Liver (tissue), 9 donors: Measurements from ENCODE around the gene RPGR. TPM values are rescaled to one million over a fixed set of nuclear protein-coding genes. Genes with fewer than 3 reads are reported as not detected.

ENCODE experiments used
- DNase-seq: peaks from one replicate; pipeline ENCODE4 v3.0.0-alpha.2; 2017; ENCODE audit warnings: low spot score
- H3K27ac ChIP-seq, 2 donors: one replicate each; pipeline ENCODE4 v1.7.0; 2013; ENCODE audit warnings: inconsistent platforms in 2 of 2, low read length in 2 of 2, control low read depth in 1 of 2, low read depth in 1 of 2, mild to moderate bottlenecking in 1 of 2
- H3K27me3 ChIP-seq, 4 donors: one replicate each; pipeline versions ENCODE4 v1.6.1 to v1.7.0; 2013; ENCODE audit warnings: low read length in 3 of 4, inconsistent platforms in 1 of 4, mild to moderate bottlenecking in 1 of 4, moderate library complexity in 1 of 4; ENCODE audit not compliant: control insufficient read depth in 4 of 4, insufficient read depth in 4 of 4
- H3K36me3 ChIP-seq, 4 donors: one replicate each; pipeline versions ENCODE4 v1.6.1 to v1.7.0; 2013; ENCODE audit warnings: low read length in 3 of 4, mild to moderate bottlenecking in 3 of 4, low read depth in 1 of 4, moderate library complexity in 1 of 4; ENCODE audit not compliant: control insufficient read depth in 4 of 4, insufficient read depth in 3 of 4
- H3K4me1 ChIP-seq, 4 donors: one replicate each; pipeline versions ENCODE4 v1.6.1 to v1.7.0; 2013; ENCODE audit warnings: low read length in 3 of 4, mild to moderate bottlenecking in 3 of 4, moderate library complexity in 1 of 4; ENCODE audit not compliant: control insufficient read depth in 4 of 4, insufficient read depth in 4 of 4
- H3K4me3 ChIP-seq, 3 donors: one replicate each; pipeline versions ENCODE4 v1.6.1 to v1.7.0; 2013; ENCODE audit warnings: low read length in 3 of 3, control low read depth in 1 of 3, low read depth in 1 of 3, mild to moderate bottlenecking in 1 of 3
- H3K9ac ChIP-seq, 2 donors: one replicate each; pipeline ENCODE4 v1.7.0; 2013; ENCODE audit warnings: low read length in 2 of 2, mild to moderate bottlenecking in 2 of 2, moderate library complexity in 2 of 2, control low read depth in 1 of 2, low read depth in 1 of 2
- H3K9me3 ChIP-seq, 4 donors: one replicate each; pipeline versions ENCODE4 v1.6.1 to v1.7.0; 2013; ENCODE audit warnings: low read length in 3 of 4; ENCODE audit not compliant: control insufficient read depth in 4 of 4
- EGR1 ChIP-seq, 2 donors: IDR thresholded peaks; 2 replicates each; pipeline ENCODE4 v1.6.1; 2016 to 2018; ENCODE audit warnings: antibody characterized with exemption in 2 of 2, low read depth in 2 of 2
- FOXA1 ChIP-seq: IDR thresholded peaks from 2 replicates; pipeline ENCODE4 v1.6.1; 2016; ENCODE audit warnings: antibody characterized with exemption
- FOXA2 ChIP-seq: IDR thresholded peaks from 2 replicates; pipeline ENCODE4 v1.6.1; 2016; ENCODE audit warnings: antibody characterized with exemption
- HNF4A ChIP-seq, 2 donors: conservative IDR thresholded peaks; 2 replicates each; pipeline ENCODE4 v1.6.1; 2016; ENCODE audit warnings: antibody characterized with exemption in 2 of 2, mild to moderate bottlenecking in 2 of 2
- HNF4G ChIP-seq: IDR thresholded peaks from 2 replicates; pipeline ENCODE4 v1.6.1; 2016; ENCODE audit warnings: antibody characterized with exemption
- NR2F2 ChIP-seq: IDR thresholded peaks from 2 replicates; pipeline ENCODE4 v1.6.1; 2016; ENCODE audit warnings: antibody characterized with exemption
- RAD21 ChIP-seq, 2 donors: IDR thresholded peaks; 2 replicates each; pipeline ENCODE4 v1.6.1; 2016; ENCODE audit warnings: antibody characterized with exemption in 2 of 2, mild to moderate bottlenecking in 2 of 2
- RXRA ChIP-seq, 2 donors: IDR thresholded peaks; 2 replicates each; pipeline ENCODE4 v1.6.1; 2017 to 2018; ENCODE audit warnings: antibody characterized with exemption in 2 of 2, mild to moderate bottlenecking in 1 of 2
- SP1 ChIP-seq: IDR thresholded peaks from 2 replicates; pipeline ENCODE4 v1.6.1; 2018; ENCODE audit warnings: antibody characterized with exemption, mild to moderate bottlenecking
- TAF1 ChIP-seq: conservative IDR thresholded peaks from 2 replicates; pipeline ENCODE4 v1.6.1; 2016; ENCODE audit warnings: antibody characterized with exemption, mild to moderate bottlenecking
- YY1 ChIP-seq: IDR thresholded peaks from 2 replicates; pipeline ENCODE4 v1.6.1; 2016; ENCODE audit warnings: antibody characterized with exemption, mild to moderate bottlenecking
- WGBS: extraction: QIAGEN DNeasy Blood & Tissue Kit; methylation state at CpG from one replicate; pipeline ENCODE4 v1.1.7; 2013; 5-methylcytosine and 5-hydroxymethylcytosine counted together
- polyA plus RNA-seq, 2 donors: library from polyadenylated mRNA; stranded (reverse) in 1 of 2; unstranded in 1 of 2; fragments of 200-250 nt in 1 of 2; fragments of >200 nt in 1 of 2; fragmentation: Nextera tagmentation in 1 of 2; extraction: Ambion mirVana in 1 of 2; gene quantifications; one replicate each; pipeline versions ENCODE4 v1.2.1 to v1.2.3, GENCODE V29; 2013 to 2015
- total RNA-seq, 2 donors: library from RNA; depleted of rRNA; stranded (reverse); fragments of >200 nt; gene quantifications; one replicate each; pipeline ENCODE4 v1.2.3, GENCODE V29; 2014
- TF ChIP-seq, protein P1 (sequence below): IDR thresholded peaks from 2 replicates; pipeline ENCODE4 v1.6.1; 2016; ENCODE audit warnings: antibody characterized with exemption
- TF ChIP-seq, protein P2 (sequence below): IDR thresholded peaks from 2 replicates; pipeline ENCODE4 v1.6.1; 2016; ENCODE audit warnings: antibody characterized with exemption
- TF ChIP-seq, protein P3 (sequence below): IDR thresholded peaks from 2 replicates; pipeline ENCODE4 v1.6.1; 2016; ENCODE audit warnings: antibody characterized with exemption
- TF ChIP-seq, protein P4 (sequence below): fragments of 150-350 bp; IDR thresholded peaks from 2 replicates; pipeline ENCODE4 v1.5.1; 2017; ENCODE audit warnings: improper control_type of control experiment, low read depth, low read length; ENCODE audit not compliant: missing input control
- donor health status: healthy.
- donor health status: healthy.
- donor health status: healthy.
- donor health status: healthy.
- donor health status: healthy.

The RPGR gene
- total and polyA plus RNA-seq, 4 donors: 1.7 to 7.2 (median 3.5) TPM

DNA sequence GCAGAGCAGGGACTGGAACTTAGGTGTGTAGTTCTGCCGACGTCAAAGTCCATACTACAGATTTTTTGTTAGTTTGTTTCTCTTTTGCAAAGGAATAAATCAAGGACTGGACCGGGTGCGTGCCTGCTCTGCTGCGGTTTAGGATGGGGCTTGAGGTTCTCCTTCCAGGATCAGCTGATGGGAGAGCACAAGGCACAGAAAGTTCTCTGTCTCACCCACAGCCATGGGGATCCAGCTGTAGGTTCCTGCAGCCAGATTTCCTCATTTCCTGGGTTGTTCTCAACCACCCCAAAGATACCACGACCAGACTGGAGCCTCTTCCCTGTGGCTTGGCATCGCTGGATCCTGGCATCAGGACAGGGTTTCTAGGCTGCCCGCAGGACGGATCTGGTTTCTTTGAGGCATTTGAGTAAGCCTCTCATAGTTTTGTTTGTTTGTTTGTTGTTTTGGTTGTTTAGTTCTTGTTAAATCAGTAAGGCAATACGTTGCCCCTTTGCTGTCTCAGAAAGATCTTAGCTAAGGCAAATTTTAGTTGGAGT is 105.8 kb downstream of the RPGR start:
- Histone ChIP-seq H3K9me3 (no peaks in the 10 kb centered on the region), H3K27ac (no peak overlapping the region), H3K36me3 (no peaks in the 10 kb centered on the region), H3K9ac (no peak overlapping the region), H3K27me3 (peaks cover 0 to 3% (median 0%) of the 10 kb centered on the region in 4 donors), H3K4me3 (no peak overlapping the region), H3K4me1 (peaks cover 0 to 13% (median 5%) of the 10 kb centered on the region in 4 donors)
- WGBS: 59% methylated on average over 10 of the region's 10 CpGs
- TF ChIP-seq EGR1 (IDR thresholded peaks at IDR 0.05; ENCODE audit: low read depth in 2 of 2) (no peak), RXRA (IDR thresholded peaks at IDR 0.05) (no peak), HNF4A (conservative IDR thresholded peaks at IDR 0.05) (no peak)
- TF ChIP-seq, protein P1, sequence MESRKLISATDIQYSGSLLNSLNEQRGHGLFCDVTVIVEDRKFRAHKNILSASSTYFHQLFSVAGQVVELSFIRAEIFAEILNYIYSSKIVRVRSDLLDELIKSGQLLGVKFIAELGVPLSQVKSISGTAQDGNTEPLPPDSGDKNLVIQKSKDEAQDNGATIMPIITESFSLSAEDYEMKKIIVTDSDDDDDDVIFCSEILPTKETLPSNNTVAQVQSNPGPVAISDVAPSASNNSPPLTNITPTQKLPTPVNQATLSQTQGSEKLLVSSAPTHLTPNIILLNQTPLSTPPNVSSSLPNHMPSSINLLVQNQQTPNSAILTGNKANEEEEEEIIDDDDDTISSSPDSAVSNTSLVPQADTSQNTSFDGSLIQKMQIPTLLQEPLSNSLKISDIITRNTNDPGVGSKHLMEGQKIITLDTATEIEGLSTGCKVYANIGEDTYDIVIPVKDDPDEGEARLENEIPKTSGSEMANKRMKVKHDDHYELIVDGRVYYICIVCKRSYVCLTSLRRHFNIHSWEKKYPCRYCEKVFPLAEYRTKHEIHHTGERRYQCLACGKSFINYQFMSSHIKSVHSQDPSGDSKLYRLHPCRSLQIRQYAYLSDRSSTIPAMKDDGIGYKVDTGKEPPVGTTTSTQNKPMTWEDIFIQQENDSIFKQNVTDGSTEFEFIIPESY: no peak
- no peak for DNase-seq

DNA sequence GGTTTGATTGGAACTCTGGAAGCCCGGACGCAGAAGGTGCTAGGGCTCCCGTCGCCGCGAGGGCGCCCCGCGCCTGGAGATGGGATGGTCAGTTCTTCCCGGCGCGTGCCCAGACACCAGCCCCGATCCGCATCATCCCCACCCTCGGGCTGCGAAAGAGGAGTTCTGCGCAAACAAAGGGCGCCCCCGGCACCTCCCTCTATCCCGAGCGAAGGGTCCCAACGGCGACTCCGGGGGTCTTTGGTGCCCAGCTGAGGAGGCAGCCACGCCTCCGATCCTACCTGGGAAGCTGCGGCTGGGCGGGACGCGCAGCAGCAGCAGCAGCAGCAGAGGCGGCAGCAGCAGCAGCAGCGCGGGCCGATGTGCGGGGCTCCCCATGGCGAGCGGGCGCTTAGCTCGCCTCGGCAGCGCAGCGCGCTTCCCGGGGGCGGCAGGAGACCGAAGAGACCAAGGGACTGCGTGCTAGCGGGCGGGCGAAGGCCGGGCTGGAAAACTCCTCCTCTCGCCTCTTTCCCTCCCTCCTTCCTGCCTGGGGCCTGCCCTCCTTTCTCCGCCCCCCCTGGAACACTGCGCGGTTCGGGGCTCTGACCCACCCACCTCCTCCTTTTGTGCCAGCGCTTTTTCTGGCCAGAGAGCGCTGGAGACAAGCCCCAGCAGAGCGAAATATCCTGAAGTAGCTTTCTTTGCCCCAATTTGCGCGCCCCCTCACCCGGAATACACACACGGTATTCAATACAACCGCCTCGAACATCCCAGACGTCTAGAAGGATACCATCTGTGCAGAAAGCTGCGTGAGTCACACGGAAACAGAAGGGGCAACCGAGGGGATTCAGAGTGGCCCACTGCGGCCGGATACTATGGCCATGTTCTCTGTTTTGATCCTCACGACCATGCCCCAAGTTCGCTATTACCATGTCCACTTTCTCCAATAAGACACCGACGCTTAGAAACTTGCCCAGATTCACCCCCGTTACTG is 106.6 kb downstream of the RPGR start, which contains the start of gene SRPX:
Gene SRPX, minus strand, starts transcription at position 457 of the 976 bp plus-strand sequence. Its CDS starts 79 bp downstream, at position 378.
- H3K36me3 ChIP-seq: no peaks in the 10 kb centered on the region
- peaks cover 0 to 3% (median 0%) of the 10 kb centered on the region in 4 donors for H3K27me3 ChIP-seq
- peak within 1 kb of the TSS; percentile 11 to 55 (median 36) for H3K4me3 ChIP-seq
- WGBS: 4% methylated on average over 76 of the region's 76 CpGs
- H3K9ac ChIP-seq: no peak within 1 kb of the TSS
- no peak within 1 kb of the TSS for H3K27ac ChIP-seq
- H3K9me3 ChIP-seq: no peaks in the 10 kb centered on the region
- H3K4me1 ChIP-seq: peaks cover 0 to 13% (median 5%) of the 10 kb centered on the region in 4 donors
- DNase-seq: no peak
- TF ChIP-seq, protein P2, sequence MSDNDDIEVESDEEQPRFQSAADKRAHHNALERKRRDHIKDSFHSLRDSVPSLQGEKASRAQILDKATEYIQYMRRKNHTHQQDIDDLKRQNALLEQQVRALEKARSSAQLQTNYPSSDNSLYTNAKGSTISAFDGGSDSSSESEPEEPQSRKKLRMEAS: no peak
- TF ChIP-seq HNF4G (no peak), NR2F2 (no peak), RXRA (IDR thresholded peaks at IDR 0.05) (no peak), SP1 (no peak), HNF4A (conservative IDR thresholded peaks at IDR 0.05) (no peak), FOXA1 (no peak), TAF1 (no peak), RAD21 (IDR thresholded peaks at IDR 0.05) (no peak), YY1 (no peak), EGR1 (IDR thresholded peaks at IDR 0.05; ENCODE audit: low read depth in 2 of 2) (no peak), FOXA2 (no peak)
- TF ChIP-seq, protein P3, sequence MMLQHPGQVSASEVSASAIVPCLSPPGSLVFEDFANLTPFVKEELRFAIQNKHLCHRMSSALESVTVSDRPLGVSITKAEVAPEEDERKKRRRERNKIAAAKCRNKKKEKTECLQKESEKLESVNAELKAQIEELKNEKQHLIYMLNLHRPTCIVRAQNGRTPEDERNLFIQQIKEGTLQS: no peak
- TF ChIP-seq, protein P1: no peak
- TF ChIP-seq, protein P4, sequence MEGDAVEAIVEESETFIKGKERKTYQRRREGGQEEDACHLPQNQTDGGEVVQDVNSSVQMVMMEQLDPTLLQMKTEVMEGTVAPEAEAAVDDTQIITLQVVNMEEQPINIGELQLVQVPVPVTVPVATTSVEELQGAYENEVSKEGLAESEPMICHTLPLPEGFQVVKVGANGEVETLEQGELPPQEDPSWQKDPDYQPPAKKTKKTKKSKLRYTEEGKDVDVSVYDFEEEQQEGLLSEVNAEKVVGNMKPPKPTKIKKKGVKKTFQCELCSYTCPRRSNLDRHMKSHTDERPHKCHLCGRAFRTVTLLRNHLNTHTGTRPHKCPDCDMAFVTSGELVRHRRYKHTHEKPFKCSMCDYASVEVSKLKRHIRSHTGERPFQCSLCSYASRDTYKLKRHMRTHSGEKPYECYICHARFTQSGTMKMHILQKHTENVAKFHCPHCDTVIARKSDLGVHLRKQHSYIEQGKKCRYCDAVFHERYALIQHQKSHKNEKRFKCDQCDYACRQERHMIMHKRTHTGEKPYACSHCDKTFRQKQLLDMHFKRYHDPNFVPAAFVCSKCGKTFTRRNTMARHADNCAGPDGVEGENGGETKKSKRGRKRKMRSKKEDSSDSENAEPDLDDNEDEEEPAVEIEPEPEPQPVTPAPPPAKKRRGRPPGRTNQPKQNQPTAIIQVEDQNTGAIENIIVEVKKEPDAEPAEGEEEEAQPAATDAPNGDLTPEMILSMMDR: no peak
